ENCODE results near the gene TFCP2.
"Not testable (repeated sequence)": the region's sequence is repeated elsewhere in the genome, so short reads cannot be mapped to it uniquely, and the experiment has no call there.

The TFCP2 gene, protein sequence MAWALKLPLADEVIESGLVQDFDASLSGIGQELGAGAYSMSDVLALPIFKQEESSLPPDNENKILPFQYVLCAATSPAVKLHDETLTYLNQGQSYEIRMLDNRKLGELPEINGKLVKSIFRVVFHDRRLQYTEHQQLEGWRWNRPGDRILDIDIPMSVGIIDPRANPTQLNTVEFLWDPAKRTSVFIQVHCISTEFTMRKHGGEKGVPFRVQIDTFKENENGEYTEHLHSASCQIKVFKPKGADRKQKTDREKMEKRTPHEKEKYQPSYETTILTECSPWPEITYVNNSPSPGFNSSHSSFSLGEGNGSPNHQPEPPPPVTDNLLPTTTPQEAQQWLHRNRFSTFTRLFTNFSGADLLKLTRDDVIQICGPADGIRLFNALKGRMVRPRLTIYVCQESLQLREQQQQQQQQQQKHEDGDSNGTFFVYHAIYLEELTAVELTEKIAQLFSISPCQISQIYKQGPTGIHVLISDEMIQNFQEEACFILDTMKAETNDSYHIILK

DNA sequence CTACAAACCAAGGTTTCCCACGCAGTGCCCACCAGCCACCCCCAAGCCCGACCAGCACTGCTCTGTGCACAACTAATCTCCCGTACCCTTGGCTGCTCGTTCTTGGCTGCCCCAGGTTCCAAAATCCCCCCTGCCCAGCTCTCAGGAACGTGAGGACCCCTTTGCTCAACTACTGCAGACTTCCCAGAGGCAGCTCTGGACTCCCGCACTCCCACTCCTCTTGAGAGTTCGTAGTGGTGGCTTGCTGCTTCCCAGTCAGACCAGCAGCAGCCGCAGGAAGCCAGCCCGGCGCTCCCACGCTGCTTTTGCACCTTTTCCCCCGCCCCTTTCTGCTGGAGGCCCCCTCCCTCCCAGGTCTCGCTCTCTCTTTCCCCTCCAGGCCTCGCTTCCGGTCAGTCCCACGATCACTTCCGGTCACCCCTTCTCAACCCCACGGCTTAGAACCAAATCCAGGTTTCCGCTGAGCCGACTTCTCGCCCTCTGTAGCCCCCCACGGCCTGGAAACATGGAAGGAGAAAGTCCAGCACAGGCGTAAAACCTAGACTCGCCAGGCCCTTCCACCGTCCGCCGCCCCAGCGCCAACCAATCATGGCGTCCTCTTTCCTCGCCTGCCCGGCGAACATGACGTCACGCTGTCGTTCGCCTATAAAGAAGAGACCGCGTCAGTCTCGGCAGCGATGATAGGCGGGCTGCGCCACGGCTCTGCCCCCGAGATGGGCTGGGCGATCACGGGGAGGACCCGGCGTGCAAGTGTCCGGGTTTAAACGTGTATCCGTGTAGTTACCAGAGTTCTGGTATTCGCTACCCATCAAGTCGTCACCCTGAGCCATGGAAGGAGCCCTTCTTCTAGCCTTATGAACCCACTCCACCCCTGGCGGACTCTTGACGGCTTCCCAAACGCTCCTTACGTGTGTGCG lies at the start of gene TFCP2:
Gene TFCP2, minus strand, starts transcription at position 621 of the 917 bp plus-strand sequence. CDS start 713 bp downstream, outside the sequence.
- peak; percentile 97 for DNase-seq

DNA sequence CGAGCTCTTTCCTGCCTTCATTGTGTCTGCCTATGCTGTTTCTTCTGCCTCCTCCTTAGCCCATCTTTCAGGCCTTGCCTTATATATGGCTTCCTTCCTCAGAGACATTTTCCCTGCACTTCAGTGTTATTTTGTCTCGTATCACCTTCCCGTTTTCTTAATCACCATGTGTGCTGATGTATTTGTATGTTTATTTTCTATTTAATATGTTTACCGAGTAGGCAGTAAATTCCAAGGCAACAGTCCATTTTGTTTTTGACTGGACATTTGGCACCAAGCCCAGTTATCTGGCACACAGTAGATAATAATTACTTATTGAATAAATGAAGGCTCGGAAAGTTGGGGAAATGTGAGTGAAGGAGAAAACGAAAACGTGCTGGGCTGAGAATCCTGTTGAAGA lies 49.5 kb upstream of the TFCP2 start:
- DNase-seq = no peak

DNA sequence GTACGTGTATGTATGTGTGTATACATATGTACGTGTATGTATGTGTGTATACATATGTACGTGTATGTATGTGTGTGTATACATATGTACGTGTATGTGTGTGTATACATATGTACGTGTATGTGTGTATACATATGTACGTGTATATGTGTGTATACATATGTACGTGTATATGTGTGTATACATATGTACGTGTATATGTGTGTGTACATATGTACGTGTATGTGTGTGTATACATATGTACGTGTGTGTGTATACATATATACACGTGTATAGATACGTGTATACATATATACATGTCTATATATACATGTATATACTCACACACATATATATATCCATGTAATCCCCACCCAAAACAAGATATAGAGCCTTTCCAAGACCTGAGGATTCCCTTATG lies 46.9 kb upstream of the TFCP2 start:
- not testable (repeated sequence) for DNase-seq

DNA sequence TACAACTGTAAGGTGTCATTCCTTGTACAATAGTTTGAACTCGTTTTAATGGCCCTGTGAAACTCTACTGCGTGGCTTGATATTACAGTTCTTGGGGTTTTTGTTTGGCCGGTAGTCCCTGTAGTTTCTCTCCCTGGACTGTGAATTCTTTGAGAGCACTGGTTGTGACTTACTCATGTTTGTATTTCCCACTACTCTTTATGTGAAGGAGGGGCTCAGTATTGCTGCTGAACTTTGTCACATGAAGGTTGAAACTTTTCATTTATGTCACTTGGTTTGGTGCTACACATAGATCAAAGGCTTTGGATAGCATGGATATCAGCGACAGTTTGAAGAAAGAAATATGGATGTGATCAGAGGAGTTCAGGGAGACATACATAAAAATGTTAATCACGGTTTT lies 46.4 kb upstream of the TFCP2 start:
- DNase-seq = no peak

DNA sequence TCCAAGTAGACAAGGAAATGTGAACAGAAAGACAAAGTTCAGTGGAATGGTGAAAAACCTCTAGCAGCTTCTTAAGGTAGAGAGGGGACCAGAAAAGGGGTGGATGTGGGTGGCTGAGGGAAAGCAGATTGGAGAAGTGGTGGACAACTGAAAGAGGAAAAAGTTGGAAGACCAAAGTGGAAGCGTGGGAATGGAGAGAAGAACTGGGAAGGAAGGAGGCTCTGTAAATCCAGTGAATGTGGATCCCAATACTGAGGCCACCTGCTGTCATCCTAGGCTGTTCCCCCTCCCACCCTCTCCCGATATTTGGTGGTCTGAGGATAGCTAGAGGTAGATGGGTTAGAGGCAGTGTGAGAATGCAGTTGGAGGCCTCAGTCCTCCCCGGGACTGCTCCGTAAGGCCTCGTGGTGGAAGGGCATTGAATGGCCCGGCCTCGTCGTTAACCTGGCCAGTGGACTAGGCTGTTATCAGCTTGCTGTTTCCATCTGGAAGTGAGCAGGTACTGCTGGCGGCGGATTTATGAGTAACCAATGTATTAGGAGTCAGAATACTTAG lies 45.7 kb upstream of the TFCP2 start:
- peak; percentile 63 for DNase-seq

DNA sequence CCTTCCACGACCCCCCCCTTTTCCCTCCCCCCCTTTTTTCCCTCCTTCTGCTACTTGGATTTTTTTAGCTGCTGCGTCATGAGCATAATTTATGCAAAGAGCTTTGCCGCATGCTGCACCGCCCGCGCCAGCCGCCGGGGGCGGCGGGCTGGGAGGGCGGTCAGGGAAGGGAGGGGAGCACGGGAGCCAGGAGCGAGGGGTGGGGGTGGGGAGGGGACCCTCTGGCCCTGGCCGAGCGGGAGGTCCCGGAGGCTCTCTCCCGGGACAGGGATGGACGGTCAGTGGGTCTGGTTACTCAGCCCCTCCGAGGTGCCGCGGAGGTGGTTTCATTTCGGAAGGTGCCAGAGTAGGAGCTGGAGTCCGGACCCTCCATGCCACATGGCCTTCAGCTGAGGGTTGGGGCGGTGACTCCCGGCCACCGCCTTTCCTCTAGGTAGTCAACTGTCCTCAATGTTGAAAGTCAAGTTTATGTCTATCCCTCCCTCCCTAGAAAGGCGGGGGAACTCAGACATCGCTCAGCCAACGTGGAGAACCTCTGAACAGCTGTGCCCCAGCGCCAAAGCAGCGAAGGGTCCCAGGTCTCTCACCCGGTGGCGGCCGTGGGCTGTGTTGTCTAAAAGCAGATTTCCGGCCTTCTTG lies 45.2 kb upstream of the TFCP2 start, which contains the start of gene POU6F1:
Gene POU6F1, minus strand, starts transcription at position 95 of the 639 bp plus-strand sequence. CDS start 11,226 bp downstream, outside the sequence.
- peak; percentile 58 for DNase-seq

DNA sequence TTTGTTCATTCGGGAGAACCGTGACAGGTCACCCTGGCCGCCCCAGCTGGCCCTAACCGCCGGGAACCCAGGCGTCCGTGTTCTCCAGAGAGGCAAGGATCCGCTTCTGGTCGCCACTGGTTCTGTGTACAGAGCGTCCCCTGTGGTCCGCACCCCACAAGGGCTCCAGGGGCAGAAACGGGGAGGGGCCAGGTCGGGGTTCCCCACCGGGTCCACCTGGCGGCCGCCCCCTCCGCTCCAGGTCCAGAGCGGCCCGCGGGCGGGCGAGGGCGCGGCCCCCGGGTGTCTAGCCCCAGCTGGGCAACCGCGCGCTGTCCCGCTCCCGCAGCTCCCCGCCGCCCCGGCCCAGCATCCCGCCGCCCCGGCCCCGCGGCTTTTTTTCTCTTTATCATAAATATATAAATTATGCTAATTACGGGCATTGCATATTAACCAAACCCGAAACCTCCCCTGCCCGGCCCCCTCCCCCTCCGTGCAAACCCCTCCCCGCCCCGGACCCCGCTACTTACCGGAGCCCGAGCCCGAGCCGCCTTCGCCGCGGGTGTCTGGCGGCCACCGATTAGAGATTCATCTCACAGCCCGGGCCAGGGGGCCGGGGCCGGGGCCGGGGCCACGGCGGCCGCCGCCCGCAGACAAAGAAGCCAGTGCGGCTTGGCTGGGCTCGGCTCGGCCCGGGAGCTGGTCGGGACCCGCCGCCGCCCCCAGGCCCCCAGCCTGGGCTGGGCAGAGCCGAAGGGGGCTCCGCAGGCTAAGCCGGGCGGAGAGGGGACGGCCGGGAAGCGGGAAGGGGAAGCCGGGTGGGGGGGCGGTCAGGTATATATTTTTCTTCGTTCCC lies 44.4 kb upstream of the TFCP2 start:
- peak; percentile 17 for DNase-seq

DNA sequence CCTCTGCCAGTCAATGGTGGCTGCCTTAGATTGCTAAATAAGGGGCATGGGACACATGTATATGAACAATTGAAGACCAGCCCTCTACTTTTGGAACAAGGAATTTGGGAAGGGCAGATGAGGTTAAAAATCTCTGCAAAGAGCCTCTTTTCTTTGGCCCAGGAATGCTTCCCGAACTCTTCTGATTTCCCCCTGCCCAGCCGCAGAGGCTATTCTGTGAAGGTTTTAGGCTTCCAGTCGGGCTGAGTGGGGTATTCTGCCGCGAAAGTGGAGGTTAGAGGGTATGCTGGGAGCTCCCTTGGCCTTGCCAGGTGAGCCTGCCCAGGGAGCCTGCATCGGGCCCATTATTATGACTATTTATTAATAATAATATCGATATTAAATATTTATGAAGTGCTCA lies 43.7 kb upstream of the TFCP2 start:
- no peak for DNase-seq

DNA sequence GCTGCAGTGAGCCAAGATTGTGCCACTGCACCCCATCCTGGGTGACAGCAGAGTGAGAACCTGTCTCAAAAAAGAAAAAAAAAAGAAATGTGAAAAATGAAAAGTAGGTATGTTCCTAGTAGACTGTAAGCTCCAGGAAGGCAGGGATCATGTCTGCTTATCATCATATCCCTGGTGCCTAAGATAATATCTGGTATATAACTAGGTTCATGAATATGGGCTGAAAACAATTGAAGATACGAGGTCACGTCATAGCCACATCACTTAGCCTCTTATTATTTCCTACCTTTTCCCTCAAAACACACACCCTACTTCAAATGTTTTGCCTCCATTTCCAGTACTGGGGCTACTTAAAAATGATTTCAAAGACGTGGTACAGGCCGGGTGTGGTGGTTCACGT lies 42.0 kb upstream of the TFCP2 start:
- DNase-seq = no peak

DNA sequence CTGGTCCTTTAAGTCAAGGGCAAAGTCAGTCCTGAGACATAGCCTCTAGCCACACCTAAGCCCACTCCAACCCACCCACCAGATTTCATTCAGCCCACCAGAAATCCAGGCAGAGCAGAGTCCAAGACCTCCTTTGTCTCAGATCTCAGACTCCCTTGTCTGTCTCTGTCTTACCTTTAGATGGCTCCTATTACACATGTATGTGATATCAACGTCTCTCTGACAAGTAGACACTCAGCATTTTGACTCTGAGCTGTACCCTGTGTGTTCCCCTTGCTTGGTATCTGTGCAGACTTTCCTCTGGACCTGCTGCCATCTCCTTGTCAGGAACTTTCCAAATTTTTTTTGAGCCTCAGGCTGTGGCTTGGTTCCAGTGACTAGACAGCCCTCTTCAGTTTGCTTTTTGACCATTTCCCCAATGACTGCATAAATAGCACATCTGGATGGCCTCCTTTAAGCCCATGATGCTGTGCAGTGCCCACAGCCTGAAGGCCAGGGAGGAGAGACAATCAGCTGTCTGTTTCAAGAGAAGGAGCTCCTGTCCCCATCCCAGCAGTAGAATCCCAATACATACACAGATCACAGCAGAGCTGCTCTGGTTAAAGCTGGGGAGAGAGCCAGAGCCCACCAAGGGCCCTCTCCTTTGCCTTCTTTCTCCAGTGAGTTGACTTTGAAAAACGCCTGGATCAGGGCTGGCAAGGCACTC lies 37.9 kb upstream of the TFCP2 start:
- DNase-seq = no peak

DNA sequence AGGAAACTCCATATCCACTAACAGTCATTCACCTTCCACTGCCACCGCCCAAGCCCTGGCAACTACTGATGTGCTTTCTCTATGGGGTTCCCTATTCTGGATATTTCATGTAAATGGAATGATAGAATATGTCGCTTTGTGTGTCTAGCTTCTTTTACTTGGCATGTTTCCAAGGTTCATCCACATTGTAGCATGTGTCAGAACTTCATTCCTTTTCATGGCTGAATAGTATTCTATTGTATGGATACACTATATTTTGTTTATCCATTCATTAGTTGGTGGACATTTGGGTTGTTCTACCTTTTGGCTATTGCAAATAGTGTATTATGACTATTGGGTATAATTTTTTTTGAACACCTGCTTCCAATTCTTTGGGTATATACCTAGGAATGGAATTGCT lies 36.3 kb upstream of the TFCP2 start:
- DNase-seq = no peak

DNA sequence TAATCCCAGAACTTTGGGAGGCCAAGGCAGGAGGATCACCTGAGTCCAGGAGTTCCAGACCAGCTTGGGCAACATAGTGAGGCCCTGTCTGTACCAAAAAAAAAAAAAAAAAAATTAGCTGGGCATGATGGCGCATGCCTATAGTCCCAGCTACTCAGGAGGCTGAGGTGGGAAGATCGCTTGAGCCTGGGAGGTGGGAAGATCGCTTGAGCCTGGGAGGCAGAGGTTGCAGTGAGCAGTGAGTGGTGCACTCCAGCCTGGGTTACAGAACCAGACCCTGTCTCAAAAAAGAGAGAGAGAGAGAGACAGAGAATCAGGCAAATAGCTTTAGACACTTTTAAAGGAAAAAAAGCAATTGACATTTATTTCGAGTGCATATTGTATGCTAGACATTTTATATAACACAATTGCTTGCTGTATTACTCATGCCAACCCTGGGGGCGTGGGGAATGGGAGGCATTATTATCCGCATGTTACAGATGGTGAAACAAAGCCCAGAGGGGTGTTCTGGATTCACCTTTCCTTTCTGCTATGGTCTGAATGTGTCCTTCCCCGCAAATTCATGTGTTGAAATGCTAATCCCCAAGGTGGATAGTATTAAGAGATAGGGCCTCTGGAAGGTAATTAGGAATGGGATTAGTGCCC lies 35.2 kb upstream of the TFCP2 start:
- no peak for DNase-seq

DNA sequence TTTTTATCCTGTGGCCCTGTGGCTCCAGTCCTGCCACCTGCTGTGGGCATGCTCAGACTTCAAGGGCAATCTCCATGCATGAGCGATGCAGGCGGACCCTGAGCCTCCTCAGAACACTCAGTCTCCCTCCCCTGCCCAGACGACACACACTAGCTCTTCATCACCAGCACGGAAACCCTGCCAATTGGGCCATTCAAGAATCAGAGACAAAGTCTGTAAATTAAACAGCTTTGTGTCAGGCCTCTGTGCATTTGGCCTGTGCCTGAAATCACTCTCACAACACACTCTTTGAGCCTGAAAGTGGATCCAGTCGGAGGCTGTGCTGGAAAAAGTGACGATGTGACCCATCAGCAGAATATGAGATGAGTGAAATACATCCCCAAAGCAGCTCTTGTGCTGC lies 32.4 kb upstream of the TFCP2 start:
- DNase-seq = no peak

DNA sequence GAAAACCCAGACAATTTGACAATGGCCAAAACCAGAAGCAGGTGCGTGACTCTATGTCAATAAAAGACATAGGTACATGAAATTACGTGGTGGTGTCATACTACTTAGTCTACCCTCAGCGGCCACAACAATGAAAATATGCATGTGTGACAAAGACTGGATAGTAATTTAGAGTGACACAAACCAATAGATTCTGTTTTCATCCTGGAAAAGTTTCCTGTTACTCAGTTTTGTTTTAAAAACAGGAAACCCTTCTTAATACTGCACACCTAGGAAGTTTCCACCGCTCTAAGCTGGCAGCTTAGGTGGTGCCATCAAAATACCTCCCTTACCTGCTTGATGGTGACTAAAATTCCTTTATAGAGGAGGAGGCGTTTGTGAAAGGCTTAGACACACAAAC lies 29.8 kb upstream of the TFCP2 start:
- no peak for DNase-seq

DNA sequence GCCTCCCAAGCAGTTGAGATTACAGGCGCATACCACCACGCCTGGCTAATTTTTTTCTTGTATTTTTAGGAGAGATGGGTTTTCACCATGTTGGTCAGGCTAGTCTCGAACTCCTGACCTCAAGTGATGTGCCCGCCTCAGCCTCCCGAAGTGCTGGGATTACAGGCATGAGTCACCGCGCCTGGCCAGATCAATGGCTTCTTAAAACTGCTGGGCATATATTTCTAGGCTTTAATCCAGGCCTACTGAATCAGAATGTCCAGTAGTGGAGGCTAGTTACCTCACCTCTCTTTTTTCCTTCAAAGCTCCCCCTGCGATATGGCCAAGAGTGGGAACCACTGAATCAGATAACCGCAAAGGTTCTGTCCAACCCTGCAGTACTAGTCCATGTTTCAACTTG lies 27.9 kb upstream of the TFCP2 start:
- DNase-seq = no peak

DNA sequence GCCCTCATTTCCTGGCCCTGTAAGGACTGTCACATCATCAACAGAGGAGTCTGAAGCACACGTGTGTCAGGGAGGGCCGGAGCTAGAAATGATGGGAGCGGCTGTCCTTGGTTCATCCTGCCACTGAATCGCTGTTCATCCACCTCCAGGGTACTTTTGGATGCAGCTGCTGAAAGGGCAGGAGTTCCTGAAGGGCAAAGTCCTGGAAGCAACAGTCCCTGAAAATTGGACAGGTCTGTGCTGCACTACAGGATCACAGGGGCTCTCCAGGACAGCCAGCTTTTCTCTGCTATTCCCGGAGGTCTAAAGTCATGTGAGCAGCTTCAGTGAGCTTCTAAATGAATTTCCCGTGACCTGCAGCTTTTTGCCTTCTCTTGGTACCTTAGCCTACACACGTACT lies 27.2 kb upstream of the TFCP2 start:
- no peak for DNase-seq

DNA sequence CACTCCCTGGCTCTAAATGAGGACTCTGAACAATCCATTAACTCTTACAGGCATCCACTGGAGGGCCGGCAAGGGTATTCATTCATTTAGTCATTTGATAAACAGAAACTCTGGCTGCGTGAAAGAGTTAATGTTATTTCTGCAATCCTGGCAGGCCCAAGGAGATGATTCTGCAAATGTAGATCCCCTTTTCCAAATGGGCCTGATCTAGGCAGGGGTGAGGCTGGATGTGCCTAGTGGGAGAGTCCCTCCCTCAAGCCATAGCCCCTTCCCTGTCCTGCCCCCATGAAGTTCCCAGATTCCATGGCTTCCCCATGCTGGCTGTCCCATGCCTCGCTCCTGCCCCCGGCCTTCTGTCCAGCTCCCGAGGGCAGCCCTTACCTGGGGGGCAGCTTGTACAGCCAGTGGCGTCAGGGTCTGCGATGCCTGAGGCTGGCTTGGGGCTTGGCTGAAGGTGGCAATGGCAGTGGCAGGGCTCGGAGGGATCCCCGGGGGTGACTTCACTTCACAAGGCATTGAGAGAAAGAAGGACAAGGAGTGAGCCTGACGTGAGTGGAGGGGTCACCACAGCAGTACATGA lies 26.5 kb upstream of the TFCP2 start:
- DNase-seq = no peak

DNA sequence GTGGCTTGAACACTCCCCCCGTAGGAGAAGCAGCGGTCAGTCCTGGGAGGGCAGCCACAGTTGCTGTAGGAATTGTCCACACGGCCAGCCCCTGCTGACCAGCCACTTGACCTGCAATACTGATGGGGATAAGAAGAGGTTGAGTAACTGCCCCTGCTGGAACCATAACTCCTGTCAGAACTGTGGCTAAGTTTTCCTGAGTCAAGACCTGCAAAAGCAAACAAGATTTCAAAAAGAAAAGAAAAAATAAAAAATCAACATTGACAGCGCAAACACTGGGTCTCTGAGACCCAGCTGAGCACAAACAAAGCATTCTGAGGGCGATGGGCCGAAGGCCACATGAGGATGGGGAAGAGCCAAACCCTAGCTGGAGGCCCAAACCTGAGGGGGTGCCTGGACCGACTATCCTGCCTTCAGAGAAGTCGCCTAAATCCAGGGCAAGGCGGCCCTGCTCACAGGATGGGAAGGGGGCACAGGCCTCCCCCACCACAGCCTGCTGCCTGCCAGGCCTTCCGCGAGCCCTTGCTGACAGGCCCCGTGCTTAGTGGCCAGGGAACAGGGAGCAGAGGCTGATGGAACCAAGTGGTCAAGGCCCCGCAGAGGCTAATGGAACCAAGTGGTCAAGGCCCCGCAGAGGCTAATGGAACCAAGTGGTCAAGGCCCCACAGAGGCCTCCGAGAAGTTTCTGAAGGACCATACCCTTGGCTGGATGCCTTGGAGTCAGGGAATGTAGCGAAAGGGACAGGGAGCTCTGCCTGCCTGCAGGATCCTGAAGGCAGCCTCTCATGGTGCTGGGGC lies 25.8 kb upstream of the TFCP2 start:
- DNase-seq = no peak

Data from NCI-H510A treated with DMSO at 0.1 percent for 48 hours (cell line).